GM12891 (cell line): Measurements from ENCODE around the gene TBL1X.

Source experiments
- PAX5 ChIP-seq: IDR thresholded peaks from 2 replicates; pipeline ENCODE4 v1.6.1; 2011; ENCODE audit warnings: low read length, moderate library complexity, mild to moderate bottlenecking; ENCODE audit not compliant: insufficient read depth, severe bottlenecking
- POLR2A ChIP-seq: IDR thresholded peaks from 2 replicates; pipeline ENCODE4 v1.6.1; 2011; ENCODE audit warnings: low read depth, low read length, control low read depth
- POLR2AphosphoS5 ChIP-seq: IDR thresholded peaks from 2 replicates; pipeline ENCODE4 v1.6.1; 2011; ENCODE audit warnings: low read depth, low read length, control low read depth
- POU2F2 ChIP-seq: IDR thresholded peaks from 2 replicates; pipeline ENCODE4 v1.6.1; 2011; ENCODE audit warnings: low read depth, mild to moderate bottlenecking, control low read depth, low read length, moderate library complexity
- SPI1 ChIP-seq: IDR thresholded peaks from 2 replicates; pipeline ENCODE4 v1.6.1; 2011; ENCODE audit warnings: low read depth, low read length, control low read depth
- TAF1 ChIP-seq: IDR thresholded peaks from 2 replicates; pipeline ENCODE4 v1.6.1; 2011; ENCODE audit warnings: low read depth, low read length, control low read depth

DNA sequence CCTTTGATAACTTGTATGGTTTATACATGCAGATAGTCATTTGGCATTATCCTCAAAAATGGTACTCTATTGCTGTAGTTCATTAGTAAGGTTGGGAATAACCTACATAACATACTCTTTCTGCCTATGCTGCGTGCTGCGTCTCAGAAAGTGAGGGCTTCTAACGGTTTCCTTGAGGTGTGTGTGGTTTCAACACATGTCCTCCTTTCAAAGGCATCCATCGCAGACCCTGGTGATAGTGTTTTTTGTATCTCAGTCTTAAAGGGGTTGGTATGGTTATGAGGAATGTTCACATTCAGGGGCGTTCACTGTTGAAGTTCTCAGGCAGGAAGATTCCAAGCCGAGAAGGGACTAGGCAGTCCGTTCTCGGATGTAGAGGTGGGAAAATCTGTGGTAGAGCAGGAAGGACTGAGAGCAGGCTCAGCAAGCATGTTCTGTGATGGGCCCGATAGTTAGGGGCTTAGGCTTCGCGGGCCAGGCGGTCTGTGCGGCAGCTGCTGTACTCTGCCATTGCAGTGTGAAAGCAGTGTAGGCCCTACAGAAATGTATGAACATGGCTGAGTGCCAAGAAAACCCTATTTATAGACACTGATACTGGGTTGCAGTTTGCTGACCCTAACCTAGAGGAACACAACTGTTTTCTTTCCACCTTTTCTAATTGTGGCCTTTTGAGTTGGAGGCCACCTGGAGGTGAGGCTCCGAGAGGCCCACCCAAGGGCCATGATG is 177.6 kb downstream of the TBL1X start:
- TF ChIP-seq POLR2A (no peak), TAF1 (no peak), POLR2AphosphoS5 (no peak), POU2F2 (no peak), SPI1 (no peak), PAX5 (no peak)
